Measurements from ENCODE around the gene SCMH1. TPM values are rescaled to one million over a fixed set of nuclear protein-coding genes. Genes with fewer than 3 reads are reported as not detected.

SCMH1 gene
- total RNA-seq, 3 donors from 2014 or later: 37.0 to 93.4 (median 53.4) TPM

GRCh38 chr1:41021526-41022308 is 220.4 kb downstream of the SCMH1 start, which contains the start of gene SLFNL1:
SLFNL1 (minus strand) TSS chr1:41021725; CDS start chr1:41020660, 1,065 bp downstream.
- Histone ChIP-seq H3K27me3 (no peaks in the 10 kb centered on the region), H3K9me3 (no peaks in the 10 kb centered on the region), H3K36me3 (no peaks in the 10 kb centered on the region), H3K4me1 (no peaks in the 10 kb centered on the region), H3K4me3 (no peak within 1 kb of the TSS), H3K27ac (no peak within 1 kb of the TSS)
- no peak for DNase-seq (ENCODE audit: low spot score in 2 of 2)
- intact Hi-C loops (cut with DNase I; ENCODE audit: low total_unique reads): loop anchor here (5.0 kb wide), 1 partner anchor 1656 kb away; no protein-coding TSS in a partner anchor
- TF ChIP-seq CTCF (IDR thresholded peaks at IDR 0.05) (no peak), POLR2A (IDR thresholded peaks at IDR 0.05) (no peak), POLR2AphosphoS5 (IDR thresholded peaks at IDR 0.05) (no peak)

DNA sequence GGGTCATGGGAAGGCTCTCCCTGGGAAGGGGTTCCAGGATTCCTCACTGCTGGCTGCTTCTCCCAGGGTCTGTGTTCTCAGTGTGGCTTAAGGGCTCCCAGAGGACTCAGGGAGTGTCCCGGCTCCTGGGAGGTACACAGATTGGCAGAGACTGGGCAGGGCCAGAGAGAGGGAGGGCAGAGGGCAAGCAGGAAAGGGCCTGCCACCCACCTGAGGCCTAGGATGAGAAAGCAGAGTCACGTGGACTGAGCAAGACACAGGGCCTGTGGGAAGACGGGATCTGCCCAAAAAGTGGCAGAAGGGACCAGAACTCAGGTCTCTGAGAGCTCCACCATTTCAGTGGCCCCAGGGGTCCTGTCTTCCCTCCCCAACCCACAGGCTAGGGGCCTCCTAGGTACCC is 221.5 kb downstream of the SCMH1 start:
- intact Hi-C loops (cut with DNase I; ENCODE audit: low total_unique reads): loop anchor here (5.0 kb wide), 1 partner anchor 1657 kb away; no protein-coding TSS in a partner anchor

DNA sequence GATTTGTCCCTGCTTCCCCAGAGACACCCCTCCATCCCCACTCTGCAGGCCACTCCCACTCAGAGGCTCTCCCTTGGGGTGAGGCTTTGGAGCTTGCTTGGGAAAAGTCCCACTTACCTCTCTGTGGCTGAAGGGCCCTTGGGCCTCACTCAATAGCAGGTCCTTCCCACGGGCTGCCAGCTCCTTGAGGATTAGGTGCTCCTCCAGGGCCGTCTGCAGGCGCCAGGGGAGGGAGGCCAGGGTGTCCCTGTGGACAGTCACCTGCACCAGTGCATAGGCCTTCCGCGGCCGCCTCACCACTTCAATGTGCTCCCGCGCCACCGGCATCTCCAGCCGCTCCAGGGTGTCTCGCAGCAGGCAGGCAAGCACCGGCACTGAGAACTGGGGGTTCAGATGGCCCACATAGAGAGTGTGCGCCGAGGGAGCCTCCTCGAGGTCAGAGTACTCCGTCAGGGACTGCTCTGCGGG is 222.0 kb downstream of the SCMH1 start:
- no peak overlapping the region for H3K27ac ChIP-seq
- no peak for DNase-seq (ENCODE audit: low spot score in 2 of 2)
- intact Hi-C loops (cut with DNase I; ENCODE audit: low total_unique reads): loop anchor here (5.0 kb wide), 1 partner anchor 1657 kb away; no protein-coding TSS in a partner anchor
- no peak for TF ChIP-seq POLR2AphosphoS5 (IDR thresholded peaks at IDR 0.05)
- TF ChIP-seq POLR2A (IDR thresholded peaks at IDR 0.05): no peak
- no peak for TF ChIP-seq CTCF (IDR thresholded peaks at IDR 0.05)
- no peaks in the 10 kb centered on the region for H3K36me3 ChIP-seq
- H3K27me3 ChIP-seq: no peaks in the 10 kb centered on the region
- no peaks in the 10 kb centered on the region for H3K4me1 ChIP-seq
- no peak overlapping the region for H3K4me3 ChIP-seq
- H3K9me3 ChIP-seq: no peaks in the 10 kb centered on the region

More for the DNA sequence above, 221.5 kb downstream of the SCMH1 start:
- Histone ChIP-seq H3K4me1 (no peaks in the 10 kb centered on the region), H3K27me3 (no peaks in the 10 kb centered on the region), H3K27ac (no peak overlapping the region), H3K4me3 (no peak overlapping the region), H3K36me3 (no peaks in the 10 kb centered on the region), H3K9me3 (no peaks in the 10 kb centered on the region)
- DNase-seq (ENCODE audit: low spot score in 2 of 2): no peak
- TF ChIP-seq CTCF (IDR thresholded peaks at IDR 0.05) (no peak), POLR2A (IDR thresholded peaks at IDR 0.05) (no peak), POLR2AphosphoS5 (IDR thresholded peaks at IDR 0.05) (no peak)

DNA sequence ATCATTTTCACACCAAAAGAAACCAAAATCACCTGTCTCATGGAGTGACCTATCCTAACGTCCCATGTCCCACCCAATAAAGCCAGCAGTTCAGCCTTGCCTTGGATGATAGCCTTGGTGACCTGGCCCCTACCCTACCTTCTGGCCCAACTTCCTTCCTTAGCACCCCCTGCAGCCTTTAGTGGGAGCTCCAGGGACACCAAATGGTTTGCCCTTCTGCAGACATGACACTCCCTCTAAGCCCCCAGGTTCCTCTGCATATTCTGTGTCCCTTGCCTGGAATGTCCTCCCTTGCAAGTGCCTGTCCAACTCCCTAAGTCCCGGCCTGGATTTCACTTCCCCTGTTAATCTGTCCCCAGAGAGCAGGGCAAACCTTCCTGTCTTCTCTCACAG is 222.8 kb downstream of the SCMH1 start:
- no peaks in the 10 kb centered on the region for H3K27me3 ChIP-seq
- H3K9me3 ChIP-seq: no peaks in the 10 kb centered on the region
- no peaks in the 10 kb centered on the region for H3K36me3 ChIP-seq
- H3K4me3 ChIP-seq: no peak overlapping the region
- no peak for DNase-seq (ENCODE audit: low spot score in 2 of 2)
- intact Hi-C loops (cut with DNase I; ENCODE audit: low total_unique reads): no loop called here
- H3K4me1 ChIP-seq: no peaks in the 10 kb centered on the region
- TF ChIP-seq POLR2AphosphoS5 (IDR thresholded peaks at IDR 0.05) (no peak), POLR2A (IDR thresholded peaks at IDR 0.05) (no peak), CTCF (IDR thresholded peaks at IDR 0.05) (no peak)
- no peak overlapping the region for H3K27ac ChIP-seq

GRCh38 chr1:41018018-41018410 is 224.1 kb downstream of the SCMH1 start:
- no peaks in the 10 kb centered on the region for H3K4me1 ChIP-seq
- no peaks in the 10 kb centered on the region for H3K36me3 ChIP-seq
- H3K27ac ChIP-seq: no peak overlapping the region
- no peaks in the 10 kb centered on the region for H3K27me3 ChIP-seq
- no peak overlapping the region for H3K4me3 ChIP-seq
- intact Hi-C loops (cut with DNase I; ENCODE audit: low total_unique reads): no loop called here
- no peak for DNase-seq (ENCODE audit: low spot score in 2 of 2)
- TF ChIP-seq CTCF (IDR thresholded peaks at IDR 0.05) (no peak), POLR2AphosphoS5 (IDR thresholded peaks at IDR 0.05) (no peak), POLR2A (IDR thresholded peaks at IDR 0.05) (no peak)
- H3K9me3 ChIP-seq: no peaks in the 10 kb centered on the region

Data from breast epithelium (tissue), 4 donors.